ENCODE results near the gene TRABD2B. TPM values are rescaled to one million over a fixed set of nuclear protein-coding genes. Genes with fewer than 3 reads are reported as not detected.

The TRABD2B gene
- polyA plus RNA-seq, 1 of the 3 experiments (the other 2 are of a cell fraction) = 0.03 TPM

GRCh38 chr1:47771751-47772150 is 225.4 kb downstream of the TRABD2B start:
- Histone ChIP-seq H3F3A (replicated peaks; ENCODE audit: insufficient read depth) (no peaks in the 10 kb centered on the region), H4K20me1 (ENCODE audit: insufficient read depth) (no peaks in the 10 kb centered on the region), H3K4me2 (no peak overlapping the region), H3K79me2 (ENCODE audit: insufficient read depth) (no peaks in the 10 kb centered on the region), H2AFZ (ENCODE audit: low read depth) (no peak overlapping the region), H3K9ac (no peak overlapping the region), H3K27me3 (ENCODE audit: insufficient read depth) (no peaks in the 10 kb centered on the region), H3K4me3 (ENCODE audit: low read depth in 2 of 2, low read length in 1 of 2) (no peak overlapping the region), H3K36me3 (replicated peaks in 1 of 2; ENCODE audit: control insufficient read depth in 1 of 2, insufficient read depth in 2 of 2, low read length in 1 of 2) (no peaks in the 10 kb centered on the region), H3K9me3 (no peaks in the 10 kb centered on the region), H3K4me1 (ENCODE audit: control insufficient read depth in 1 of 2, insufficient read depth in 2 of 2, low read depth in 1 of 2, low read length in 1 of 2) (peaks cover 0 to 18% of the 10 kb centered on the region in 2 experiments; a peak in 1 of 4 replicates), H3K27ac (ENCODE audit: low read depth in 2 of 2, low read length in 1 of 2) (no peak overlapping the region), H3K9me2 (no peaks in the 10 kb centered on the region)
- no peak for TF ChIP-seq USF2 (IDR thresholded peaks at IDR 0.05; ENCODE audit: borderline replicate concordance, low read depth, low read length)
- TF ChIP-seq, protein P1, sequence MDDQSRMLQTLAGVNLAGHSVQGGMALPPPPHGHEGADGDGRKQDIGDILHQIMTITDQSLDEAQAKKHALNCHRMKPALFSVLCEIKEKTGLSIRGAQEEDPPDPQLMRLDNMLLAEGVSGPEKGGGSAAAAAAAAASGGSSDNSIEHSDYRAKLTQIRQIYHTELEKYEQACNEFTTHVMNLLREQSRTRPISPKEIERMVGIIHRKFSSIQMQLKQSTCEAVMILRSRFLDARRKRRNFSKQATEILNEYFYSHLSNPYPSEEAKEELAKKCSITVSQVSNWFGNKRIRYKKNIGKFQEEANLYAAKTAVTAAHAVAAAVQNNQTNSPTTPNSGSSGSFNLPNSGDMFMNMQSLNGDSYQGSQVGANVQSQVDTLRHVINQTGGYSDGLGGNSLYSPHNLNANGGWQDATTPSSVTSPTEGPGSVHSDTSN (IDR thresholded peaks at IDR 0.05) = no peak
- no peak for TF ChIP-seq EZH2phosphoT487 (IDR thresholded peaks at IDR 0.05; ENCODE audit: borderline replicate concordance, low read depth)
- TF ChIP-seq YY1 (IDR thresholded peaks at IDR 0.05; ENCODE audit: low read depth) = no peak
- no peak for TF ChIP-seq SMC3 (IDR thresholded peaks at IDR 0.05; ENCODE audit: low read depth, low read length)
- TF ChIP-seq MXI1 (IDR thresholded peaks at IDR 0.05; ENCODE audit: low read depth, low read length) = no peak
- TF ChIP-seq RCOR1 (IDR thresholded peaks at IDR 0.05; ENCODE audit: low read length) = no peak
- no peak for TF ChIP-seq ELF1 (IDR thresholded peaks at IDR 0.05)
- no peak for TF ChIP-seq TEAD4 (IDR thresholded peaks at IDR 0.05; ENCODE audit: borderline replicate concordance, insufficient read depth)
- TF ChIP-seq NFIC (IDR thresholded peaks at IDR 0.05; ENCODE audit: borderline replicate concordance) = no peak
- no peak for TF ChIP-seq FOXM1 (IDR thresholded peaks at IDR 0.05; ENCODE audit: low read depth)
- no peak for TF ChIP-seq GABPA (IDR thresholded peaks at IDR 0.05; ENCODE audit: low read depth)
- TF ChIP-seq TCF12 (IDR thresholded peaks at IDR 0.05) = no peak
- no peak for DNase-seq
- POLR2A ChIA-PET = no interaction called here
- 60% methylated on average over 11 of the region's 13 CpGs for WGBS (ENCODE audit: low lambda C conversion rate)
- CTCF ChIA-PET = no interaction called here

GRCh38 chr1:47769983-47770382 is 227.2 kb downstream of the TRABD2B start:
- Histone ChIP-seq H3K4me3 (ENCODE audit: low read depth in 2 of 2, low read length in 1 of 2) (no peak overlapping the region), H3F3A (replicated peaks; ENCODE audit: insufficient read depth) (no peaks in the 10 kb centered on the region), H3K9ac (no peak overlapping the region), H3K4me2 (no peak overlapping the region), H2AFZ (ENCODE audit: low read depth) (no peak overlapping the region), H3K4me1 (ENCODE audit: control insufficient read depth in 1 of 2, insufficient read depth in 2 of 2, low read depth in 1 of 2, low read length in 1 of 2) (peaks cover 0 to 11% of the 10 kb centered on the region in 2 experiments; a peak in 1 of 4 replicates), H3K79me2 (ENCODE audit: insufficient read depth) (no peaks in the 10 kb centered on the region), H3K36me3 (replicated peaks in 1 of 2; ENCODE audit: control insufficient read depth in 1 of 2, insufficient read depth in 2 of 2, low read length in 1 of 2) (no peaks in the 10 kb centered on the region), H3K27me3 (ENCODE audit: insufficient read depth) (no peaks in the 10 kb centered on the region), H3K9me3 (no peaks in the 10 kb centered on the region), H3K9me2 (no peaks in the 10 kb centered on the region), H4K20me1 (ENCODE audit: insufficient read depth) (no peaks in the 10 kb centered on the region), H3K27ac (ENCODE audit: low read depth in 2 of 2, low read length in 1 of 2) (no peak overlapping the region)
- ChIA-PET CTCF (interaction anchor here (1.0 to 1.5 kb wide), 3 partner anchors 9 to 17 kb away, joined by 3 to 4 read pairs (median 3); no protein-coding TSS in a partner anchor), POLR2A (no interaction called here)
- WGBS (ENCODE audit: low lambda C conversion rate) = 67% methylated on average over 3 of the region's 4 CpGs
- no peak for DNase-seq
- TF ChIP-seq TAF1 (IDR thresholded peaks at IDR 0.05; ENCODE audit: borderline replicate concordance, low read depth, low read length) (no peak), TCF12 (IDR thresholded peaks at IDR 0.05) (no peak), CHD2 (IDR thresholded peaks at IDR 0.05; ENCODE audit: low read length, partially characterized antibody) (no peak), FOXJ3 (CRISPR knock-in tag; IDR thresholded peaks at IDR 0.05) (no peak), SMC3 (IDR thresholded peaks at IDR 0.05; ENCODE audit: low read depth, low read length) (no peak), RFX5 (IDR thresholded peaks at IDR 0.05; ENCODE audit: low read length) (no peak), NRF1 (IDR thresholded peaks at IDR 0.05; ENCODE audit: low read depth, low read length) (no peak), JUND (IDR thresholded peaks at IDR 0.05) (no peak), USF2 (IDR thresholded peaks at IDR 0.05; ENCODE audit: borderline replicate concordance, low read depth, low read length) (no peak), RXRA (IDR thresholded peaks at IDR 0.05; ENCODE audit: borderline replicate concordance, low read depth) (no peak), MXI1 (IDR thresholded peaks at IDR 0.05; ENCODE audit: low read depth, low read length) (no peak), ELF1 (IDR thresholded peaks at IDR 0.05) (no peak)
- TF ChIP-seq, protein P2, sequence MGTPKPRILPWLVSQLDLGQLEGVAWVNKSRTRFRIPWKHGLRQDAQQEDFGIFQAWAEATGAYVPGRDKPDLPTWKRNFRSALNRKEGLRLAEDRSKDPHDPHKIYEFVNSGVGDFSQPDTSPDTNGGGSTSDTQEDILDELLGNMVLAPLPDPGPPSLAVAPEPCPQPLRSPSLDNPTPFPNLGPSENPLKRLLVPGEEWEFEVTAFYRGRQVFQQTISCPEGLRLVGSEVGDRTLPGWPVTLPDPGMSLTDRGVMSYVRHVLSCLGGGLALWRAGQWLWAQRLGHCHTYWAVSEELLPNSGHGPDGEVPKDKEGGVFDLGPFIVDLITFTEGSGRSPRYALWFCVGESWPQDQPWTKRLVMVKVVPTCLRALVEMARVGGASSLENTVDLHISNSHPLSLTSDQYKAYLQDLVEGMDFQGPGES (IDR thresholded peaks at IDR 0.05; ENCODE audit: low read depth, low read length) = no peak
- TF ChIP-seq, protein P3, sequence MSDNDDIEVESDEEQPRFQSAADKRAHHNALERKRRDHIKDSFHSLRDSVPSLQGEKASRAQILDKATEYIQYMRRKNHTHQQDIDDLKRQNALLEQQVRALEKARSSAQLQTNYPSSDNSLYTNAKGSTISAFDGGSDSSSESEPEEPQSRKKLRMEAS (IDR thresholded peaks at IDR 0.05; ENCODE audit: low read depth) = no peak

Data from SK-N-SH (cell line).